Omental fat pad (tissue), 4 donors: Measurements from ENCODE around the gene MAGI1. TPM values are rescaled to one million over a fixed set of nuclear protein-coding genes. Genes with fewer than 3 reads are reported as not detected.

Experiments
- ATAC-seq: fragments of 150-250 bp; one replicate; pipeline ENCODE4 v1.9.1; 2016; ENCODE audit warnings: mild to moderate bottlenecking, moderate library complexity; ENCODE audit not compliant: low FRiP score
- DNase-seq: peaks from one replicate; pipeline ENCODE4 v3.0.0-alpha.2; 2019; ENCODE audit warnings: low spot score
- CTCF ChIP-seq, 3 donors: fragments of 450-650 bp; IDR thresholded peaks; one replicate each; pipeline ENCODE4 v1.5.1; 2016 to 2017; ENCODE audit warnings: antibody characterized with exemption in 3 of 3, mild to moderate bottlenecking in 3 of 3, moderate library complexity in 2 of 3
- total RNA-seq, 4 donors: library from RNA; depleted of rRNA; stranded (reverse); fragments of >200 nt; gene quantifications; one replicate each; pipeline ENCODE4 v1.1.0, GENCODE V29; 2016

MAGI1 gene
- total RNA-seq, 4 donors from 2014 or later, result 22.9 to 38.8 (median 34.3) TPM

- no peak for ATAC-seq
Measured at GRCh38 chr3:65627062-65627461, 411.7 kb downstream of the MAGI1 start.

GRCh38 chr3:65625305-65625704, 413.4 kb downstream of the MAGI1 start:
- ATAC-seq, result no peak
- no peak for TF ChIP-seq CTCF (IDR thresholded peaks at IDR 0.05)
- no peak for DNase-seq

More at GRCh38 chr3:65627062-65627461, 411.7 kb downstream of the MAGI1 start:
- no peak for TF ChIP-seq CTCF (IDR thresholded peaks at IDR 0.05)
- DNase-seq, result no peak

GRCh38 chr3:65623362-65623761, 415.4 kb downstream of the MAGI1 start:
- no peak for DNase-seq
- no peak for TF ChIP-seq CTCF (IDR thresholded peaks at IDR 0.05)
- no peak for ATAC-seq

- TF ChIP-seq CTCF (IDR thresholded peaks at IDR 0.05), result no peak
- no peak for DNase-seq
- ATAC-seq, result no peak
Measured at GRCh38 chr3:65619888-65620287, 418.8 kb downstream of the MAGI1 start.

GRCh38 chr3:65619451-65619881, 419.3 kb downstream of the MAGI1 start:
- TF ChIP-seq CTCF (IDR thresholded peaks at IDR 0.05), result no peak
- ATAC-seq (no peak), DNase-seq (no peak)

GRCh38 chr3:65618599-65618998, 420.1 kb downstream of the MAGI1 start:
- TF ChIP-seq CTCF (IDR thresholded peaks at IDR 0.05), result no peak
- no peak for DNase-seq
- no peak for ATAC-seq

- TF ChIP-seq CTCF (IDR thresholded peaks at IDR 0.05), result no peak
- no peak for ATAC-seq
- DNase-seq, result no peak
Measured at GRCh38 chr3:65617787-65618186, 420.9 kb downstream of the MAGI1 start.
